HG03439 (cell line): ENCODE measurements around the gene XAF1.
"Not testable (repeated sequence)": the region's sequence is repeated elsewhere in the genome, so short reads cannot be mapped to it uniquely, and the experiment has no call there.

ENCODE experiments used
- ATAC-seq: cut with Tn5 transposase; IDR thresholded peaks from one replicate; pipeline ENCODE4 v1.9.1; 2021; ENCODE audit warnings: mild to moderate bottlenecking, moderate library complexity; ENCODE audit not compliant: unreplicated experiment

The XAF1 gene

DNA sequence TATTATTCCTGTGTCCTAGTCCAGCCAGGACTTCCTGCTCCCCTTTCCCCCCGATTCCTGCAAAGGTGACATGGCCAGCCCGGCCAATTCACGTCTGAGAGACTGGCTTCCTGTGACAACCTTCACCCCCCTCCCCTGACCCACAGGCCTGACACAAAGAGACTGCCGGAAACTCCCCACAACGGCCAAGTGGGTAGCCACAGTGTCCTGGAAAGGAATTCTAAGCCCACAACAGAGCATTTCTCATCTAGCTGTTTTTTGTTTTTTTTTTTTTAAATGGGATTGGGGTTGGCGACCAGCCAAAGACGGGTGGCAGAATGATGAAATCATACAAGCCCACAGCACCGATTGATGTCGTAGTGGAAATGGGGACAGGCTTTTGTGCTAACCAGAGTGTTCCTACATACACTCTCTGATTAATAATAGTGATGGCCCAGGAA, 2.8 kb upstream of the XAF1 start:
- ATAC-seq, result no peak

DNA sequence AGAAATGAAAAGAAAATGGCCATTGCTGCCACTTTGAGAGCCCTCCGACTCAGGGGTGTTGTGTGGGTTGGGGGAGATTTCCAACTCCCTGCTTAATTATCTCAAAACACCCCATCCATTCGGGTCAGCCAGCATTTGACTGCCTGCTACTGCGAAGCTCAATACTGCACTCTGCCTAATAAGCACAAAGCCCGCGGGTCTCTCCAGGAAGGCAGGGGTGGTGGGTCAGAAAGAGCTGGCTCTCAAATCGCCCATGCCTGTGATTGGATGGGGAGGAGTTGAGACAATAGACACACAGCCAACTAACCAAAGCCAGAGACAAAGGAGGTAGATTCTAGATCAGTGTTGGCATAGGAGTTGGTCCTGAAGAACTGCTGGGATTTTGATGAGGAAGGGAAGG, 2.3 kb upstream of the XAF1 start:
- no peak for ATAC-seq

DNA sequence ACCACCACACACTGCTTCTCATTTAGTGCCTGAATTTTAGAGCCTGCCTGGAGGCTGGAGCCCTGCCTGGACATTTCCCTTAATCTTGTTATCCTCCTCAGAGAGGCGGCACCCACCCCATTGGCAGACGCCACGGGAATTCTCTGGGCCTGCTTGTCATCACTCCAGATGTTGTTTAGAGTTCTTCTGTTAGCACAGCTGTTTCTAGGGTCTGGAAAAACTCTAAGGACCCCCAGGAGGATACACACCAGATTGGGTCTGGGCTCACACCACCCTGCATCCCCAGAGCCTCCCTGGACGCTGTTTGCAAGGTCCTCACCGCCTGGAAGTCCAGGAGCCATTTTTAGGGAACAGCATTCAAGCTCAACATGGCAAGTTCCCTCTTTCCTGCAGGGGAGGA, 565 bp upstream of the XAF1 start:
- ATAC-seq, result no peak

DNA sequence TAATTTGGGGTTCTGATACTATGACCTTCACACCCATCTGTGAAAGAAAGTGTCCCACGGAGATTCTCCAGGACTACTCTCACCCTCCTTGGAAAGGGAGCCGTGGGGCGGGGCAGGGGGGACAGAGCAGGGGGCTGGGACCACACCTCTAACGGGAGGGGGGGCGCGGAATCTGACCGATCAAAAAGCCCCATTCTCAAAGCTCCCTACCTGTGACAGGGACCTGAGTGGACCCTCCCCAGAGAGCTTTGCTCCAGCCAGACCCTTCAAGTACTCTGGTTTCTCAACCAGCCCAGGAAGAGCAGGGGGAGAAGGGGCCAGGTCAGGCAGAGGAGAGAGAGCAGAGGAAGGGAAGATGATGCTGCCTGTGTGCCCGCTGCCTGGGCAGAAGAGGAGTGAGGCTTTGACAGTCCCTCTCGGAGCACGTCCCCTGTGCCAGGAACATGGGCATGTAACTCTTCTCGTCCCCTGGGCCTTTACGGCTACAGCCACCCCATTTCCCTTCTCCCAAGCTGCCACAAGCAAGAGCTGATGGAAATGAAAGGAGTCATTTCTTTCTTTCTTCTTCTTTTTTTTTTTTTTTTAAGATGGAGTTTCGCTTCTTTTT, 682 bp downstream of the XAF1 start:
- no peak for ATAC-seq

DNA sequence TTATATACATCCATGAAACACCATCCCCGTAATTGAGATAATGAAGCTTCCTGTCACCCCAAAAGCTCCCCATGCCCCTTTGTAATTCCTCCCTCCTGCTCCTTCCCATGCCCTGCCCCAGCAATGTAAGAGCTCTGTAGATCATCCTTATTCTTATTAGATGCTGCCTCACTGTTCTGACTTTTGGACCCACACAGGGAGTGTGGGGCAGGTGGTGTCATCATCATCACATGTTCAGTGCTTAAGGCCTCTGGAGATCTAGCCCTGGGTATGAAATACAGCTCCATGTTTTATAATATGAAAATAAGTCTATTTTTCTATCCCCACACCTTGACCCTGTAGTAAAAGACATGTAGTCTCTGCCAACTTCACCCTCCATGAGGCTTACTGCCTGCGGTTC, 1.9 kb downstream of the XAF1 start:
- ATAC-seq, result no peak

DNA sequence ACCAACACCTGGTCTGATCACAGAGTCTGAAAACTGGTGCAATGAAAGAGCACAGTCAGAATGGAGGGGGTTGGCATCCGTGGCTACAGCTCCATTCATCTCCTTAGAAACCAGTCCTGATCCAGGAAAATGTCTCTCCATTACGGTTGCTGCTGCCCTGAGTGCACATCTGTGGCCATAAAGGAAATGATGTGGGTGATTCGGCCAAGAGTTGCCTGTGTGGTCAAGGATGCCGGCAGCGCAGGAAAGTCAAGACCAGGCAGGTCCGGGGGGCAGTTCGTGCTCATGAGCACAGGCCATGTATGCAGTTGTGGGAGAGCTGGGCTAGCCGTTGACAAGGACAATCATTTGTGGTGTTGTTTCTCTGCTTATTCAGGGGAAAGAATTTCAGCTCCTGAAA, 5.9 kb downstream of the XAF1 start:
- ATAC-seq, result no peak

DNA sequence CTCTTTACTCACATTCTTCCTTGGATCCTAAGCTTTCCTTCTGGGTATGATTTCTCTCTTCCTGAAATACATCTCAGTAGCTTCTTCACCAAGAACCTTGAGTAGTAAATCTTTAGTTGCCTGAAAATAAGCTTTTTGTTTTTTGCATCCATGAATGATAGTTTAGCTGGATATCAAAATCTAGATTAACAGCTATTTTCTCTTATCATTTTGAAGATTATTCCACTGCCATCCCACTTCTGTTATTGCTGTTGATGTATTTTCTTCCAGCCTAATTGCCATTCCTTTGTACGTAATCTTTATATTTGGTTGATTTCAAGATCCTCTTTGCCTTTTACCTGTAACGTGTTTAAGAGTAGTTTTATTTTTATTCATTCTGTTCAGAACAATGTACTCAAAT, 12.6 kb downstream of the XAF1 start:
- ATAC-seq, result no peak

DNA sequence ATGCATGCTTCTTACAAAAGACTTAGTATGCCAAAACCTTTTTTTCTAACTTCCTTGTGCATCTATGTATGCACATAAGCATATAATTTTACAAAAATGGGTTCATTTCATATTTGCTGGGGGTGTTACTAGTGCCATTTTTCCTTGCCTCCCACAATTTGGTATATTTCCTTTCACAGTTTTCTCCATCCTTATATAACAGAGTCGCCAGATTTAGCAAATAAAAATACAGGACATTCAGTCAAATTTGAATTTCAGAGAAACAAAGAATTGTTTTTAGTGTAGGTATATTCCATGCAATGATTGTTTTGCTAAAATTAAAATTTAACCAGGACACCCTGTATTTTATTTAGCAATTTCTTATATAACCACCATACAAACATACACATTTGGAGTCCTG, 16.2 kb downstream of the XAF1 start:
- no peak for ATAC-seq

DNA sequence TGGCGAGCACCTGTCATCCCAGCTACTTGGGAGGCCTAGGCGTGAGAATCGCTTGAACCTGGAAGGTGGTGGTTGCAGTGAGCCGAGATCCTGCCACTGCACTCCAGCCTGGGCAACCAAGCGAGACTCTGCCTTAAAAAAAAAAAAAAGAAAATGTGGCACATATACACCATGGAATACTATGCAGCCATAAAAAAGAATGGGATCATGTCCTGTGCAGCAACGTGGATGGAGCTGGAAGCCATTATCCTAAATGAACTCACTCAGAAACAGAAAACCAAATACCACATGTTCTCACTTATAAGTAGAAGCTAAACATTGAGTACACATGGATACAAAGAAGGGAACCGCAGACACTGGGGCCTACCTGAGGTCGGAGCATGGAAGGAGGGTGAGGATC, 19.1 kb downstream of the XAF1 start:
- ATAC-seq, result not testable (repeated sequence)

DNA sequence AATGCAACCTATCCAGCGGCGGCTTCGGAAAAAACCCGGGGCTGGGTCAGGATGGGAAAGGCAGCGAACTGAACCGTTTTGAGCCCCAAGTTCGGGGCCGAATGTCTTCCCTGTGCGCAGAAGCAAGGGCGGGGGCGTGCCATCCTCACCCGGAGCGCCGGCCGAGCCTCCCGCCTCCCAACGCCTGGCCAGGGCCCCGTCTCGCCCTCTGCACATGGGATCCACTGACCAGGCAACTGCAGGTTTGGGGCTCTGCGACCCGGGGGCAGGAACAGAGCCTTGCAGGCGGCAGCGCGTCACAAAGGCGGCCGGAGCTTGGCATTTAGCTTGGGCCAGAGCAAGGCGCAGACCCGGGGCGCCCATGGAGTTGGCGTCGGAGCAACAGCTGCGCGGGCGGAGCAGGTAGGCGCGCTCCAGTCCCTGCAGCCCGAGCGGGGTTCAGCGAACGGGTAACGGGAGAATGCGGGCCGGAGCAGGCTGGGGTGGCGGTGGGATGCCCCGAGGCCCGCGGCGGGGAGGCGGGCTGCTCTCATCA, 20.1 kb downstream of the XAF1 start, which contains the start of gene FBXO39:
FBXO39 (plus strand) TSS at position 345 of the 535 bp plus-strand sequence. CDS start 3,654 bp downstream, outside the sequence.
- no peak for ATAC-seq

DNA sequence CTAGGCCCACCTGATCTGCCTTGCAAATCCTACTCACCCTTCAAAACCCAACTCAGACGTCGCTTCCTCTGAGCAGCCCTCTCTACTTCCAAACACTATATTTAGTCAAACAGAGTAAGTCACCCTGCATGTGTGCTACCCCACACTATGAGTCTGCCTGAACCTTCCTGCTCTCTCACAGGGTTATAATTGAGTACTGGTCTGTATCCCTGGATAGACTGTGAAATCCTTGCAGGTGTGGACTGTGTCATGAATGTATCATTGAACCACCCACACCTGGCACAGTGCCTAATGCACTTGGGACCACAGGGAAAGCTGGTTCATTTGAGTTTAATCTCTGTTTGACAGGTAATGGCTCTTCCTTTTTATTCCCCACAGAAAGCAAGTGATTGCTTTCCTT, 23.6 kb downstream of the XAF1 start:
- ATAC-seq, result no peak

DNA sequence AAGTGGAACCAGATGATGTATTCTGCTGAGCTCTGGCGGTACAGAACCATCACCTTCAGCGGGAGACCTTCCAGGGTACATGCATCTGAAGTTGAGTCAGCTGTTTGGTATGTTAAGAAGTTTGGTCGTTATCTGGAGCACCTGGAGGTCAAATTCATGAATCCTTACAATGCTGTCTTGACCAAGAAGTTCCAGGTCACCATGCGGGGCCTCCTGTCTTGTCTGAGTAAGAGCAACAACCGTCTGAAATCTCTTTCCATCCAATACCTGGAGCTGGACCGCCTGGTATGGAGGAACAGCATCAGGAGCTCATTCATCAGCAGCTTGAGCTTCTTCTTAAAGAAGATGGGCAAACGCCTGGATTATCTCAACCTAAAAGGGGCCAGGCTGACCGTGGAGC, 24.2 kb downstream of the XAF1 start:
- no peak for ATAC-seq

DNA sequence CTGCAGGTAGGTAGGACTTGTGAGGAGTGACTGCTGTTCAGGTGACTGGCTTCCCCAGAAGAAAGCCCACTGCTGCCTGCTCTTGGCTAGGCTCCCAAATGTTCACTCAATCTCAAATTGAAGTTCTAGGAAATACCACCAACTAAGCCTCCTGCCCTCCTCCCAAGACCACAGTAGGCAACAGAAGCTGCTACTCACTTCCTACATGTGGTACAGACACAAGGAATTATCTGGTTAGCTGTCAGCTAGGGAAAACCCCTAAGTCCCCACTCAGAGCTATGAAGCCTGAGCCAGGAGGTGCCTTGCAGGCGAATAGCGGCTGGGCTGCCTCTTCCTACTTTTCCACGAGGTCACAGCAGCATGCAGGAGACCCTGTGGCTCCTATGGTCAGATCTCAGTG, 25.0 kb downstream of the XAF1 start:
- no peak for ATAC-seq

DNA sequence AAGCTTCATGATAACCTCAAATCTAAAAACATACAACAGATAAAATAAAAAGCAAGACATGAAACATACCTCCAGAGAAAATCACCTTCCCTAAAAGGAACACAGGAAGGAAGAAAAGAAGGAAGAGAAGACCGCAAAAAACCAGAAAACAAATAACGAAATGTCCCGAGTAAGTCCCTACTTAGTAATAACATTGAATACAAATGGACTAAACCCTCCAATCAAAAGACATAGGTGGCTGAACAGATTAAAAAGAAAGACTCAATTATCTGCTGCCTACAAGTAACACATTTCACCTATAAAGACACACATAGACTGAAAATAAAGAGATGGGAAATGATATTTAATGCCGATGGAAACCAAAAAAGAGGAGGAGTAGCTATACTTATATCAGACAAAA, 26.4 kb downstream of the XAF1 start:
- no peak for ATAC-seq

DNA sequence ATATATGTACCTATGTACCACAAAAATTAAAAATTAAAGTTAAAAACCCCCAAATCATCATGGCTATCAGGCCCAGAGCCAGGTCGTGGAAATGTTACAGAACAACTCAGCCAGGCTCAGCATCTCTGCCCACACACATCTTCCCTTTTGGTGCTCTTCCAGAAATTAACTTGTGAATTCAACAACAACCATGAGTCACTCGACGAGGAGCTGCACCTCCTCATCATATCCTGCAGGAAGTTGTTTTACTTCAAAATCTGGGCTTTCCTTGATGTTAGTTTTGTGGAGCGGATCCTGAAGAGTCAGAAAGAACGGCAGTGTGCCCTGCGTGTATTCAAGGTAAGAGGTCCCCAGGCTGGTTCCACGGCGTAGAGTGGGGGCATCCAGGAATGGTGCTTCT, 30.8 kb downstream of the XAF1 start:
- no peak for ATAC-seq

DNA sequence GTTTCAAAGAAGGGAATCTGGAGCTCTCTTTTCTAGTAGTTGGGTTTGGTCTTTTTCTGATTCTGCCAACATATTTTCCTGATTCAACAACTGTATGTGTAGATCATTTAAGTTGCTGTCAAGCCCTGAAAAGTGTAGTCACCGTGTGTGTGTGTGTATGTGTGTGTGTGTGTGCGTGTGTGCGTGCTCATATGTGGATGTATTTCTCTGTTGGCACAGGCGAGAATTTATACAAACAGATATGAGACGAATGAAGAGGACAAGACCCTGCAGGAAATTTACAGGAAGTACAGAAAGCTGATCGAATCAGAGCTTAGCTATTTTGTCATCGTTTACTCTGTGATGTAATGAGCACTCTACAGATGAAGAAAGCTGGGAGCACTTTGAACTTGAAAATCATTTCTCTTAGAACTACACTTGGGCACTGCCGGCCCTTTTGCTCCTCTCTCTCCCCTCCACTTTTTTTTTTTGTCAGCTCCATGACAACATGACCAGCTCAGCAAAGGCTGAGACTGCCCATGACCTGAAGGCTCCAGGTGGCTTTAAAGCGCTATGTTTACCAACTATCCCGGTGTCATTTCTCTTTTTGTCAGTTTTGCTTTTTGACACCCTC, 31.3 kb downstream of the XAF1 start:
- no peak for ATAC-seq

DNA sequence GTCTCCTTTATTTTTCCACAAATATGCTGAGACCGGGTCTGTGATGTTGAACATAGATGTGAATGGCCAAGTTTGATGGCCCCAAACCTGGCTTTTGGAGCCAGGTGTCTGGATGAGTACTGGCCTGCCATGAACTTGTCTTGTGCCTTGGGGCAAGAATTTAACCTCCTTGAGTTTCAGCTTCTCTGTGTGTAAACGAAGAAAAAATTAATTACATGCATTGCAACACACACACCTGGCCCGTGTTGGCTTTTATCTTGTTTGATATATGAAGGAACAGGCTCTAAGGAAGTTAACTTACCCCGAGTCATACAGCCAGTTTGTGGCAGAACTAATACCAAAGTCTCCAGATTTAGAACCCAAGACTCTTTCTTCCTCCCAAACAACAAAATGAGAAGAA, 33.3 kb downstream of the XAF1 start:
- no peak for ATAC-seq

DNA sequence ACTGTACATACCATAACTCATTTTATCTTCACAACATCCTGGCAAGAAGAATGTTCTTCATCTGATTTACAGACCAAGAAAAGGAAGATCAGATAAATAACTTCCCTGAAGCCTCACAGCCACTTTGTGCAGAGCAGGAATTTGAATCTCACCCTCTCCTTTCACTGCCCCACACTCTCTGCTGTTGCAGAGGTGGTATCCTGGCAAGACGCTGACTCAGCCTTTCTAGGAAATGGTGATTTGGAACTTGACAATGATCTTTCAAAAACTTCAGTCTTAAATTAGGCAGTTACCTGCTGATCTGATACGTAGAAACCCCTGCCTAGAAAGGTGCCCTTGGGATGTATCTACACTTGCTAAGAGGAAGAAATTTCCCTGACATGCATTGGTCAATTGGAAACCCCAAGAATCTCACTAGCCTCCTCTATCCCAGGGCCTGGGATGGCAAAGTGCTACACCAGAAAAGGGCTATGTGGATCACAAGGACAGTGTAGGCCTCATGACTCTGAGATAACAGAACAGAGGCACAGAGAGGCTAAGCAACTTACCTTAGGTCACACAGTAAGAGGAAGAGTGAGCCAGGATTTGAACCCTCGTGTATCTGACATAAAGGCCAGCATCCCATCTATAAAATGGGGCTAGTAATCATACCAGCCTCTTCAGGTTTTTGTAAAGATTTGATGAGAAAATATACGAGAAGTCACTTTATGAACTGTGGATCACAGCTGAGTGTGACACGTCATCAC, 38.1 kb downstream of the XAF1 start:
- ATAC-seq, result no peak

DNA sequence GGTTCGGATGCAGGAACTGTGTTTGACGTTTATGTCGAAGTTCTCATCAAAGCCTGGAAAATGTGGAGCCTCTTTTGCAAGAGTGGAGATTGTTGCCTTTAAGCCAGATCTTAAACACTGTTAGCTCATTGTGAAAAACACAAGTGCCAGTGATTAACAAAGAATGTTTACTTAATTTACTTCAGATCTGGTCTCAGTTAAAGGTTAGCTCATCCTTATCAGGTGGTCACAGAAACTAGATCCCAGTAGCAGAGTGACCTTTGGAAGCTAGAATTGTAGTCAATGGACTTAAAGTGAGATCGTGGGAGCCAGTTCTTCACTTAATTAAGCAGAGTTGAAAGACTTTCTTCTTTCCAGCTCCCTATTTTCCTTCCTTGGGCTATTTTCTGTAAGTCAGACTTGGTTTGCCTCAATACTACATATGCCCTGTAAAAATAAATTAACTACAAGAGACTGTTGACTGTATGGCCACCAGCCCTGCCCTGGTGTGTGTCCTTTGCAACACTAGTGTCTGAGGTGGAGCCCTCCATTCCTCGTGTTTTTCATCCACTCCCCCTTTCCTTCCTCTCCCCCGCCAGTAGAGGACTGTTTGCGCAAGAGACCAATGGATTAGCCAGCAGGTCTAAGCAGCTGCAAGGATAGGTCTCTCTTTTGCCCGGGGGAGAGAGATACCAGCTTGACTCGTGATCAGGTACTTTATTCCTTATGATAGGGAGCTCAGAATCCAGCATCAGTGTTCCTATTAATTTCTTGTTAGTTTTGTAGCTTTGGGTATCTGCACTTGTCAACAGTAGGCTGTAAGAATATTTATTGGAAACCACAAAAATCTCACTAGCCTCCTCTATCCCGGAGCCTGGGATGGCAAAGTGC, 40.4 kb downstream of the XAF1 start:
- ATAC-seq, result no peak

DNA sequence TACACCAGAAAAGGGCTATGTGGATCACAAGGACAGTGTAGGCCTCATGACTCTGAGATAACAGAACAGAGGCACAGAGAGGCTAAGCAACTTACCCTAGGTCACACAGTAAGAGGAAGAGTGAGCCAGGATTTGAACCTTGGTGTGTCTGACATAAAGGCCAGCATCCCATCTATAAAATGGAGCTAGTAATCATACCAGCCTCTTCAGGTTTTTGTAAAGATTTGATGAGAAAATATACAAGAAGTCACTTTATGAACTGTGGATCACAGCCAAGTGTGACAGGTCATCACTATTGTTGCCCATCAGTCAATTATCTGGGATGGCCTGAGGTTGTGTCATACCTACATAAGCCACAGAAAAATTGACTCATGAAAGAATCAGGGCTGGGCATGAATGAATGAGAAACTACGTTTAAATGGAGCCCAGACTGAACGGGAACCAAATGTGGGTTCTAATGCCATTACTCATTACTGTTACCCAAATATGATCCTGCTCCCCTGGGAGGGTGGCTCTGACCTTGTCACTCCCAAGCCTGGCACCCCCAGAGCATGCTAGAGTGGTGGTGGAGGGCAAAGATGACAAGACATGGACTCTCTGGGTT, 41.1 kb downstream of the XAF1 start:
- no peak for ATAC-seq
